Stimulated activated CD4-positive, alpha-beta T cell treated with anti-CD3 and anti-CD28 coated beads, TNF-alpha, amount 100 ng/mL, for 1 hour (primary cell): Measurements from ENCODE around the gene TBR1.

Source experiments
- DNase-seq, 3 donors: peaks; one replicate each; pipeline ENCODE4 v3.0.0-alpha.2; 2020; ENCODE audit warnings: low read depth in 3 of 3, low spot score in 1 of 3

Gene TBR1

DNA sequence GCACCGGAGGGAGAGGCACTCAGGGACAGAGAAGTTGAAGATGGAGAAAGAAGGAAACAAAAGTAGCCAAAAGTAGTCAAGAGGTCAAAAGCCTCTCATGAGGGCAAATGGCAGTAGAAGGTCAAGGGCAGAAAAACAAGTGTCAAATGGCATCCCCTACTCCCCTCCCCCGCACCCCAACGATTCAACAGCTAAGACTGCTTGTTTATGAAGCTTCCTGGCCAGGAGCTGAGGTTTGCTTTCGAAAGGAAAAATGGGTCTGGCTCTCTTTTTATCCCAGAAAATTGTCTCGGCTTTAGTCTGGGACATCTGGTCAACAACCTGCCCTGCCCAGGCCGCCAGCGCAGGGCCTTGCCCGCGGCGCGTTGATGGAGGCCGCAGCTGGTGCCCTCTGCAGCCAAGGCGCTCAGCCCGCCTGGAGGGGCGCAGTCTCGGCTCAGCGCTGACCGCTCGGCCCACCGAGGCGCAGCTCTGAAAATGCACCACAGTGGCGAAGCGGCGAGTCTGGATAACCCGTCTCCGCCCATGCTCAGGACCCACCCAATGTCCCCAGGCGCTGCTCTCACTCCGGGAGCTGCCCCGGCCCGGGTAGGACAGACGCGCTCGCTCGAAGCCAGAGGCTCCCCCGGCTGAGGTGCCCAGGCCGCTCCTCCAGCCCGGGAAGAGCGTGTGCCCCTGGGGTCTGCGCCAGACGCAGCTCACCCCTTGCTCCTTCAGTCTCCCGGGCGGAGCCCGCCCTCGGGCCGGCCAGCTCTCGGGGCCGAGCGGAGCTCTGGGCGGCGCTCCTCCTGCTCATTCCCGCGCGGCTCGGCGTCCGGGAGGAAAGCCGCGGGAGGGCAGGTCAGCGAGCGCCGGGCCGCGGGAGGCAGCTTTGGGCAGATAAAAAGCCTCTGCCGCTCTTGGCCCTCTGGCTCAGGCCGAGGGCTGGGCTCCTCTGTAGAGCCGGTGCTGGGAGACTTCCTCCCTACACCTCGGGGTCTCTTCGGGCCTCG is 1.8 kb upstream of the TBR1 start:
- no peak for DNase-seq

DNA sequence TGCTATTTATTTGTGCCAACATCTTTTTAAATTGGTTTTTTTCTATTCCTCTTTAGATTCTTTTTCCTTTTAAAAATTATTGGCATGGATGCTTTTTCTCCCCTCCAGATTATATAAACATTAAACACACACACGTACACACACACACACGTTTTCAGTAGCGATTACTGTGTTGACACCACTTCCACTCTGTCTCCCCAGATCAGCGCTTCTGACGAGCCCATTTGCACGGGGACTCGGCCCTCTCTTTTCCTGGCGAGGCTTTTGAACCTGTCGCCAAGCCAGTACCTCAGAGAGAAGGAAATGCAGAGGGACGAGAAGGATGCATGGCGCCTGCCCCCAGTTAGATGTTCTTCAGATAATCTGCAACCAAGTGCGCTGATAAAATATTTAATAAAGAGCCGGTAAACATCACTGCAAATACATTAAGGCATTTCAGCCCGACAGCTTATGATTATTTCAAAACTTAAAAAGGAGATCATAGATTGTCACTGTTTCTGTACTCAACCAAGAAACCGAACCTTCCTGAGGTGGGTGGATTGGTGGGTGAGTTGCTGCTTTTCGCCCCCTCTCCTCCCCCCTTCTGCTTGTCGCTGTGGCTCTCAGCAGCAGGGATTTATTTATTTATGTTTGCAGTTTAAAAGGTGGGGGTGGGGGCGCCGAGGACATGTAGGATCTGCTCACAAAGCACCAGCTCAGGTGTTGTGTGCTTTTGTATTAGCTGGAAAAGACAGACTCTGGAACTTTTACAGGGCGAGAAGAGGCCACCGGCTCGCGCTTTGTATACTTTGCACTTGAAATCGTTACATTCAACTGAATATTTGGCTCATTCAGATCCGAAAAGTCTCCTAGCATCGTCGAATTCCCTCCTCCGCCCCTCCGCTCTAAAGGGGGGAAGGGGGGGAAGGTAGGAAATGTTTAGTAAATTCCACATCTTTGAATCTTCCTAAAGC is 787 bp upstream of the TBR1 start:
- no peak for DNase-seq

DNA sequence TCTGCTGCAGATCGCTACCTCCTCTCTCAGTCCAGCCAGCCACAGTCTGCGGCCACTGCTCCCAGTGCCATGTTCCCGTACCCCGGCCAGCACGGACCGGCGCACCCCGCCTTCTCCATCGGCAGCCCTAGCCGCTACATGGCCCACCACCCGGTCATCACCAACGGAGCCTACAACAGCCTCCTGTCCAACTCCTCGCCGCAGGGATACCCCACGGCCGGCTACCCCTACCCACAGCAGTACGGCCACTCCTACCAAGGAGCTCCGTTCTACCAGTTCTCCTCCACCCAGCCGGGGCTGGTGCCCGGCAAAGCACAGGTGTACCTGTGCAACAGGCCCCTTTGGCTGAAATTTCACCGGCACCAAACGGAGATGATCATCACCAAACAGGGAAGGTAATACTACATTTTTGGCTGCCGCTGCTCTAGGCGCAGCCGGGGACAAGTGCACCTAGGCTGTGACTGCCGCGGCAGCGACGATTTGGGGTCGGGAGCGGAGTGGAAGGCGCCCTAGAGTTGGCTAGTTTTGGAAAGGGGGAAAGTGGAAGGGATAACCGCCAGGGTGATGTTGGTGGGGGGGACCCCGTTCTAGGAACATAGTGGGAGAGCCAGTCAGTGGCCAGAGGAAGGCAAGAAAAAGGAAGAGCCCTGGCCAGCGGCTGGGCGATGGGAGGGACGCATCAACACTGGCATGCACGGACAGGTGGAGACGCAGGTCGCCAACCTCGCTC is 776 bp downstream of the TBR1 start:
- DNase-seq: no peak

DNA sequence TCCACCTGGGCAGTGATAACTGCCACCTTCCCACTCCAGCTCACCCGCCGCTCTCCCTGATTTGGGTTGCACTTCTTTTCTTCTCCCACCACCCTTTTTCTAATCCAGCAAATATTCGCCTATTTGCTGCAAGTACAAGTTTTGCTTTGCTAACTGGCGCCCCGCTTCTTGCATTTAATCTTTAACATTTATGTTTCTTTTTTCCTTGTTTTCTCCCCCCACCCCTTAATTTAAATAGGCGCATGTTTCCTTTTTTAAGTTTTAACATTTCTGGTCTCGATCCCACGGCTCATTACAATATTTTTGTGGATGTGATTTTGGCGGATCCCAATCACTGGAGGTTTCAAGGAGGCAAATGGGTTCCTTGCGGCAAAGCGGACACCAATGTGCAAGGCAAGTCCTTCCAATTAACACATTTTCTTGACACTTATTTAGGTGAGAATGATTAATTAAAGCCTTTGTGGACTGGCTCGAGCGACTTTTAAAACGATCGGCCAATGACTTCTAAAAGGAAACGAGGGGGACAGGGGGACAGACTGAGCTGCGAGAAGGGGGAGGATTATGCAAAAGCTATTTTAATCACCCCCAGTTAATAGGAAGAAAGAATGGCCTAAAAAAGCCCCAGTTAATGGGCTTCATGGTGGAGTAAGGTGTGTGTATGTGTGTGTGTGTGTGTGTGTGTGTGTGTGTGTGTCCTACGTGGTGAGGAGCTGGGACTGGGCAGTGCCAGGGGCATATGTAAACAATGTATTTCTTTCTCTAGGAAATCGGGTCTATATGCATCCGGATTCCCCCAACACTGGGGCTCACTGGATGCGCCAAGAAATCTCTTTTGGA is 1.6 kb downstream of the TBR1 start:
- DNase-seq: no peak

DNA sequence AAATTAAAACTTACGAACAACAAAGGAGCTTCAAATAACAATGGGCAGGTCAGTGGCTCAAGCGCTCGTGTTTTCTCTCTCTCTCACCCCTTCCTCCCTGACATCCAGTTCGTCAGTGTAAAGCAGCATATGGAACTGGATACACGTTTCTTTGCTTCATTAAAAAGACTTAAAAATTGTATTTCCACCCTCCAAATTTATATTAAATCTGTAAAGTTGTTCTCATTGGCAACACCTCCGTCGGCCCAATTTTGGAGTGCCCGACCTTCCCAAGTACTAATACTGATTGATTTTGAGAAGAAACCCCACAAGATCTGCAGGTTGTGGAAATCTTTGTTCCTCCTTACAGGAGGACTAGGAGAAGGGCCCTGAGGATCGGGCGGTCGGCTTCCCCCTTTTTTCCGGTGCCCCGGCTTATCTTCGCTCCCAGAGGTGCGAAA is 2.2 kb downstream of the TBR1 start:
- no peak for DNase-seq

DNA sequence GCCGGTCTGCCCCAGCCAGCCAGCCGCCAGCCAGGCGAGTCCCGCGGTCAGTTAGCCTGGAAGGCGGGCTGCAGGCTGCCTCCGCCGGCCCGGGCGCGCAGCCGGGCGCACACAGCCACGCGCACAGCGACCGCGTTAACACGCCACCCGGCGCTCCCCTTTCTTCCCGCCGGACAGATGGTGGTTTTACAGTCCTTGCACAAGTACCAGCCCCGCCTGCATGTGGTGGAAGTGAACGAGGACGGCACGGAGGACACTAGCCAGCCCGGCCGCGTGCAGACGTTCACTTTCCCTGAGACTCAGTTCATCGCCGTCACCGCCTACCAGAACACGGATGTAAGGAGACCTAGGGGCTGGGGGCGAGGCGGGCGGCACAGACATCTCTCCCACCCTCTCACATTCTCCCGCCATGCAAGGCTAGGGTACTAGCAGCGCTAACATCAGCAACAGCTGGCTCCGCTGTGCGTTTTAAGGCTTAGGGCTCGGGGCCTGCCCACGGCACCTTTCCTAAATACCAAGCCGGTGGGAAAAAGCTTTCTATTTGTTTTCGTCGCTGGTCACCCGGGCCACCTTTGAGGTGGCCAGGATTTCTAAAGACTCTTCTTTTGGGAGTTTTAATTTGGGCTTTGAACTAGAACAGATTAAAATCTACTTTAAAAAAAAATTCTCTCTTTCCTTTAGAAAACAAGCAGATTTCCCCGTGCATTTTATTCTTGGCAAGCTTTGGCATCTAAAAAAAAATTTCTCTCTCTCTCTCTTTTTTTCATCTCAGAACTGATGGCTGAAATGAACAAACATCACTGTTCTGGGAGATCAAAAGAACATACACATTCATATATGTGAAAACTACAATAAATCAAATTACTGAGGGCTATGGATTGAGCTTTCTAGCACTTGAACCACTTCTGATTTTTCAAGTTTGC is 2.9 kb downstream of the TBR1 start:
- no peak for DNase-seq

DNA sequence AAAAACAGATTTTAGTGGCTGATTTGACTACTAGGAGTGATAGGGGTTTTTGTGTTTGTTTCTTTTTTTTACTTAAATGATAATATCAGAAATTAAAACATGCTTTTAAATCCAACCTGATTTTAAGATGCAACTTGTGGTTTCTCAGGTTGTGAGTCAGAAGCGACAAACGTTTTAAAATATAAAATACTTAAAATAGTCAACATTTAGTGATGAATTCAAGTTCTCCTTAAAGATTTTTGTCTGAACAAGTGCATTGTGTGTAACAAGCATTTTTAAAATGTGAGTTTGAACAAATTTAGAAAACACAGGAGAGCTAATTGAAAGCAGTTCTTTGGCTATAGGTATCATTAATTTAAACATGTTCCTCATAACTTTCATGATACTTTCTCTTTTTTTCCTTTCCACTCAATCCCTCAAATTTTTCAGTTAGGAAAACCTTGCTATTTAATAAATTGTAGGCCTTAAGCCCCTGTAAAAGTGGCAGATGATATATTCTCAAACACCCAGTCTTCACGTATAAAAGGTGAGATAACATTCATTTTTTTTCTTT is 3.6 kb downstream of the TBR1 start:
- DNase-seq: no peak

DNA sequence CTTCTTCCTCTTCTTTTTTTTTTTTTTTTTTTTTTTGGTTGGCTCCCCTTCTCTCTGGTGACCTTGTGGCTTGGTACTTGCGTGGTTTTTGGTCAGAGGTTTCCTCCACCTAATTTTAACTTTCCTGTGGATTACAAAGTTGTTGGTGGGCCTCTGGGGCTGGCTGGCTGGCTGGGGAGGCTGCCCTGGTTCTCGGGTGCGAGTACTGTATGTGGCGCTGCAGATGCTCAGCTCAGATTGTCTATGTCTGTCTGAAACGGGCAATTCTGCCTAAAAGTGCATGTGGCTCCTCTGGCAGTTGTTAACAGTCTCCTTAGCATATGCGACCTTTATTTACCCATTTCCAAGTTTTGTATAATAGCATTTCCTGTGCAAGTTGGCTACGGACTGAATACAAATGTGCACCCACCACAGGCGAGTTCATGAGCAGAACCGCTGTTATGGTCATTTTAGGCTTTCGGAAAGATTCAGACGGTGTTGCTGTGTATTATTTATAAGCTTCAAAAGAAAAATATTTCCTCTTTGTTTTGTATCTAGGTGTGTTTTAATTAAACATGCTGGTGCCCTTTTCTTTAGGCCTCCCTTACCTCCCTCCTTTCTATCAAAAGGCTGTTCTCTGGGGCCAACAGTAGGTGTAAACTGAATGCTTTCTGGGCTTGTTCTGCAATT is 4.4 kb downstream of the TBR1 start:
- no peak for DNase-seq

DNA sequence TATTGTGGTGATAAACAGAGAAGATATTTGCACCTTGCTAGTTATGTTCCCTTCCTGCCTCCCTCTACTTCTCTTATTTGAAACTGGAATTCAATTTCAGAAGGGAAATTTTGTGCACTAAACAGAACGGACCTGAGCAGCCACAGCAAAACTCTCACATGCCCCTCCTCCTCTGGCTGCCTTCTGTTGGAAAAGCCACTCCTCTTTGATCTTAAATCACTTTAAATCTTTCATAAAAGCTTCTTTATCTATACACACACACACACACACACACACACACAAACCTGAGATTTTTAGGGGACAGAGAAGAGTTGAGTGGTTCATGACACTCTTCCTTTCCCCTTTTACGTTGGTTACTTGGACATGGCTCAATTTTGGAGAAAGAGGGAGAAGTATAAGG is 5.6 kb downstream of the TBR1 start:
- no peak for DNase-seq

DNA sequence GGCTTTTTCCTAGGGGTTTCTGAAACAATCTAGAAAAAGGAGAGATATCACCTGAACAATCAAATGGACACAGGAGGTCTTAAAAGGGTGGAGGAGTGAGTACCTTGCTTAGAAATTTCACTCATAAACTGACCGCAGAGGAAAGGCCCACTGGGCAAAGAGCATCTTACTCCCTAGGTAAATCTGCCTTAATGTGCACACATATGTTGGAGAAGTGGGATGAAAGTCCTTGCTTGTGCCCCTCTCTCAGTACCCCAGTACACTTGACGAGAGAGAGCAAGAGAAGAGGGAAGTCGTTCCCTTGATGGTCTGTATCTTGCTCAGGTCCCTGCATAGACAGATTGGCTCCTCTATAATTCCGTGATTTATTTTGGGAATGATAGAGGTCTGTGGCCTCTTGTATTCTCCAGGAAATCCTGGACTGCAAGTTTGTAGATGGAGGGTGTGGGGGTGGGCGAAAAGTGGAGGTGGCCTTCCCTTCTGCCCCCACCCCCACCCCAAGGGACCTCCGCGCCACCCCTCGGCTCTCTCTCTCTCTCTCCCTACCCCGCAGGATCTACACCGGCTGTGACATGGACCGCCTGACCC is 6.8 kb downstream of the TBR1 start:
- no peak for DNase-seq

DNA sequence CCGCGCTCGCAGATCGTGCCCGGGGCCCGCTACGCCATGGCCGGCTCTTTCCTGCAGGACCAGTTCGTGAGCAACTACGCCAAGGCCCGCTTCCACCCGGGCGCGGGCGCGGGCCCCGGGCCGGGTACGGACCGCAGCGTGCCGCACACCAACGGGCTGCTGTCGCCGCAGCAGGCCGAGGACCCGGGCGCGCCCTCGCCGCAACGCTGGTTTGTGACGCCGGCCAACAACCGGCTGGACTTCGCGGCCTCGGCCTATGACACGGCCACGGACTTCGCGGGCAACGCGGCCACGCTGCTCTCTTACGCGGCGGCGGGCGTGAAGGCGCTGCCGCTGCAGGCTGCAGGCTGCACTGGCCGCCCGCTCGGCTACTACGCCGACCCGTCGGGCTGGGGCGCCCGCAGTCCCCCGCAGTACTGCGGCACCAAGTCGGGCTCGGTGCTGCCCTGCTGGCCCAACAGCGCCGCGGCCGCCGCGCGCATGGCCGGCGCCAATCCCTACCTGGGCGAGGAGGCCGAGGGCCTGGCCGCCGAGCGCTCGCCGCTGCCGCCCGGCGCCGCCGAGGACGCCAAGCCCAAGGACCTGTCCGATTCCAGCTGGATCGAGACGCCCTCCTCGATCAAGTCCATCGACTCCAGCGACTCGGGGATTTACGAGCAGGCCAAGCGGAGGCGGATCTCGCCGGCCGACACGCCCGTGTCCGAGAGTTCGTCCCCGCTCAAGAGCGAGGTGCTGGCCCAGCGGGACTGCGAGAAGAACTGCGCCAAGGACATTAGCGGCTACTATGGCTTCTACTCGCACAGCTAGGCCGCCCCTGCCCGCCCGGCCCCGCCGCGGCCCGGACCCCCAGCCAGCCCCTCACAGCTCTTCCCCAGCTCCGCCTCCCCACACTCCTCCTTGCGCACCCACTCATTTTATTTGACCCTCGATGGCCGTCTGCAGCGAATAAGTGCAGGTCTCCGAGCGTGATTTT is 7.6 kb downstream of the TBR1 start:
- no peak for DNase-seq

DNA sequence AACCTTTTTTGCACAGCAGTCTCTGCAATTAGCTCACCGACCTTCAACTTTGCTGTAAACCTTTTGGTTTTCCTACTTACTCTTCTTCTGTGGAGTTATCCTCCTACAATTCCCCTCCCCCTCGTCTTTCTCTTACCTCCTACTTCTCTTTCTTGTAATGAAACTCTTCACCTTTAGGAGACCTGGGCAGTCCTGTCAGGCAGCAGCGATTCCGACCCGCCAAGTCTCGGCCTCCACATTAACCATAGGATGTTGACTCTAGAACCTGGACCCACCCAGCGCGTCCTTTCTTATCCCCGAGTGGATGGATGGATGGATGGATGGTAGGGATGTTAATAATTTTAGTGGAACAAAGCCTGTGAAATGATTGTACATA is 8.3 kb downstream of the TBR1 start:
- no peak for DNase-seq

DNA sequence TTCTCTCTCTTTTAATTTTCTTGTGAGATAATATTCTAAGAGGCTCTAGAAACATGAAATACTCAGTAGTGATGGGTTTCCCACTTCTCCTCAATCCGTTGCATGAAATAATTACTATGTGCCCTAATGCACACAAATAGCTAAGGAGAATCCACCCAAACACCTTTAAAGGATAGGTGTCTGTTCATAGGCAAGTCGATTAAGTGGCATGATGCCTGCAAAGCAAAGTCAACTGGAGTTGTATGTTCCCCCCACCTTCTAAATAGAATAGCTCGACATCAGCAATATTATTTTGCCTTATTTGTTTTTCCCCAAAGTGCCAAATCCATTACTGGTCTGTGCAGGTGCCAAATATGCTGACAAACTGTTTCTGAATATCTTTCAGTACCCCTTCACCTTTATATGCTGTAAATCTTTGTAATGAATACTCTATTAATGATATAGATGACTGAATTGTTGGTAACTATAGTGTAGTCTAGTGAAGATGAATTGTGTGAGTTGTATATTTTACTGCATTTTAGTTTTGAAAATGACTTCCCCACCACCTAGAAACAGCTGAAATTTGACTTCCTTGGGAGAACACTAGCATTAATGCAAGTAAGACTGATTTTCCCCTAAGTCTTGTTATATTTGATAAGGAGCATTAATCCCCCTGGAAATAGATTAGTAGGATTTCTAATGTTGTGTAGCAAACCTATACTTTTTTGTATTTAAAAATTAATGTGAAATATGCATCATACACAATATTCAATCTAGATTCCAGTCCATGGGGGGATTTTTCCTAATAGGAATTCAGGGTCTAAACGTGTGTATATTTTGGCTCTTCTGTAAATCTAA is 9.0 kb downstream of the TBR1 start:
- DNase-seq: no peak

DNA sequence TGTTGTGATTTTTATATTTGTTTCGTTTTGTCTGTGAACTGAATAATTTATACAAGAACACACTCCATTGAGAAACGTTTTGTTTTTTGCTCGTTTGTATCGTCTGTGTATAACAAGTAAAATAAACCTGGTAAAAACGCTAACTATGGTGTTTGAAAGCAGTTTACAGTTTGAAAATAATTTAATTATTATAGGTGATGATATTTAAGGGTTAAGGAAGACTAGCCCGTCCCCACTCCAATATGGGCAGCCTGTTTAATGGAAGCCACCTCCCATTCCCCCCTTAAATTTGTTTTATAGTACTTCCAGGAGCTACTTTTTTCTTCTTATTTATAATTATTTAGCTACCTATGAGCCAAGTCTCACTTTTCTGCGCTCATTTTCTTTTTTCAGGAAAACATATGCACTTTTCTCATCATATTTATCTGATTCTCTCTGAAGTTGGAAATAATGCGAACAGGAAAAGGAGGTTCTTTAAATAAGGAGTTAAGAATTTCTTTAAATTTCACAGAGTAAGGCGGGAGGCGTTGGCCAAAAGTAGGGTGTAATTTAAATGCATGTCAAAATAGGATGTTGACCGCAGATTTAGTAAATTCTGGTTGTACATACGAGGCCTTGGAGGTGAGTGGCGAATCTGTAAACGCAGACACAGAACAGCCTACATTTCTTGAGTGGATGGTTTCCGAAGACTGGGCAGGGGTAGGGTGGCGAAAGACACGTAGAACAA is 9.8 kb downstream of the TBR1 start:
- no peak for DNase-seq

DNA sequence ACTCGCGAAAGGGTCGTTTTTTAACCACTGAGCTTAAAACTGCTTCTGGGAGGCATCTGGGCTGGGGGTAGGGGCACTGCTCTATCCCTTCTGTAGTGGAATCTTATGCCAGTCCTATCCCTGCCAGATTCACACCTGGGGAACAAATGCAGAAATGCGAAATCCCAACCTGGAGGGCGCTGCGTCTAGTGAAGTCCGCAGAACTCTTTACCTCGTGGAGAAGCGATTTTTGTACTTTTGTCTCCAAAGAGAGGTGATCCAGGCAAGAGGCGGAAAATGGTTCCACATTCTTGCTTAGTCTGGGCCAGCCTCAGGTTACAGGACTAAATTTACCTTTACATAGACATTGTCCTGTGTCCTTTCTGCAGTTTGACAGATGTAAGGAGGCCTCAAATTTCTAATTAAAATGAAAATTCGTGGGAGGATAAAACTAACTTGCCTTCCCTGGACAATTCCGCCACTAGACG is 10.4 kb downstream of the TBR1 start:
- DNase-seq: no peak
